HepG2 (cell line): Measurements from ENCODE around the gene ABCF1. TPM values are rescaled to one million over a fixed set of nuclear protein-coding genes. Genes with fewer than 3 reads are reported as not detected.

Experiments used
- ASH2L ChIP-seq: fragments of 300-600, 200-600 bp; sonication (generic); IDR thresholded peaks from 2 replicates; pipeline ENCODE4 v1.7.0; 2017; ENCODE audit warnings: low read depth, mild to moderate bottlenecking, moderate library complexity, mixed read lengths, low read length; ENCODE audit not compliant: insufficient read length
- CREB1 ChIP-seq, 2 experiments: fragments of 450-650 bp in 1 of 2; IDR thresholded peaks; 2 replicates each; pipeline ENCODE4 v1.6.1; 2016 to 2017; ENCODE audit warnings: control low read depth in 1 of 2, mild to moderate bottlenecking in 1 of 2, missing compliant biosample characterization in 1 of 2, missing genetic modification characterization in 1 of 2
- DR1 ChIP-seq: sonication (generic); formaldehyde crosslinking; IDR thresholded peaks from 2 replicates; pipeline ENCODE4 v1.8.0; 2021; ENCODE audit warnings: mild to moderate bottlenecking, missing genetic modification reagents, inconsistent platforms
- ETV5 ChIP-seq: IDR thresholded peaks from 2 replicates; pipeline ENCODE4 v1.6.1; 2018; ENCODE audit warnings: missing biosample characterization, missing genetic modification reagents, inconsistent platforms, borderline replicate concordance
- SNAPC2 ChIP-seq: sonication (generic); formaldehyde crosslinking; IDR thresholded peaks from 2 replicates; pipeline ENCODE4 v1.8.1; 2022; ENCODE audit warnings: mild to moderate bottlenecking, missing genetic modification reagents
- SOX6 ChIP-seq, 2 experiments: fragments of 450-650 bp in 1 of 2; sonication (generic) in 1 of 2; formaldehyde crosslinking in 1 of 2; IDR thresholded peaks; 2 replicates each; pipeline versions ENCODE4 v1.4.0 to v1.6.1; 2017 to 2020; ENCODE audit warnings: antibody characterized with exemption in 1 of 2, mild to moderate bottlenecking in 1 of 2, missing genetic modification reagents in 1 of 2
- ZEB1 ChIP-seq: IDR thresholded peaks from 2 replicates; pipeline ENCODE4 v1.6.1; 2012; ENCODE audit warnings: mild to moderate bottlenecking, low read depth, inconsistent platforms; ENCODE audit not compliant: insufficient replicate concordance
- ZNF260 ChIP-seq: sonication (generic); formaldehyde crosslinking; IDR thresholded peaks from 2 replicates; pipeline ENCODE4 v1.4.0; 2020; ENCODE audit warnings: missing genetic modification reagents, low read depth, mild to moderate bottlenecking, borderline replicate concordance
- ZNF772 ChIP-seq: sonication (generic); formaldehyde crosslinking; IDR thresholded peaks from 2 replicates; pipeline ENCODE4 v1.5.0; 2020; ENCODE audit warnings: mild to moderate bottlenecking, missing genetic modification reagents
- polyA plus RNA-seq, 8 experiments: library from polyadenylated mRNA; depleted of rRNA in 3 of 8; stranded (reverse) in 7 of 8; unstranded in 1 of 8; fragments of >200 nt; fragmentation: Illumina TruSeq in 4 of 8; extraction: Trizol in 4 of 8; gene quantifications; 2 replicates each; pipeline versions ENCODE4 v1.2.1 to v1.2.3, GENCODE V29; 2011 to 2016; ENCODE audit warnings: low read depth in 4 of 8, missing spikeins in 1 of 8, mixed read lengths in 1 of 8; ENCODE audit not compliant: insufficient read depth in 1 of 8
- total RNA-seq, 5 experiments: library from RNA; depleted of rRNA; stranded (reverse); fragments of >200 nt; fragmentation: Illumina TruSeq; extraction: Trizol; gene quantifications; 2 replicates each; pipeline ENCODE4 v1.2.3, GENCODE V29; 2016; ENCODE audit warnings: low read depth in 1 of 5
- TF ChIP-seq, protein P1 (sequence below): sonication (generic); formaldehyde crosslinking; IDR thresholded peaks from 2 replicates; pipeline ENCODE4 v1.4.0; 2020; ENCODE audit warnings: missing genetic modification reagents
- TF ChIP-seq, protein P2 (sequence below): sonication (generic); formaldehyde crosslinking; IDR thresholded peaks from 2 replicates; pipeline ENCODE4 v1.4.0; 2020; ENCODE audit warnings: missing genetic modification reagents
- TF ChIP-seq, protein P3 (sequence below): conservative IDR thresholded peaks from 2 replicates; pipeline ENCODE4 v1.6.1; 2018; ENCODE audit warnings: missing genetic modification reagents
- TF ChIP-seq, protein P4 (sequence below): IDR thresholded peaks from 2 replicates; pipeline ENCODE4 v1.6.1; 2016; ENCODE audit warnings: control low read depth
- TF ChIP-seq, protein P5 (sequence below): sonication (generic); formaldehyde crosslinking; IDR thresholded peaks from 2 replicates; pipeline ENCODE4 v1.4.0; 2020; ENCODE audit warnings: missing genetic modification reagents, low read depth, mild to moderate bottlenecking, borderline replicate concordance
- TF ChIP-seq, protein P6 (sequence below): sonication (generic); formaldehyde crosslinking; IDR thresholded peaks from 2 replicates; pipeline ENCODE4 v1.5.1; 2020; ENCODE audit warnings: mild to moderate bottlenecking, missing genetic modification reagents

Gene ABCF1
- total and polyA plus RNA-seq, 2 of the 13 experiments (the other 11 are each of a cell fraction or from before 2014, with no cell fraction given): 25.4 to 98.9 TPM

DNA sequence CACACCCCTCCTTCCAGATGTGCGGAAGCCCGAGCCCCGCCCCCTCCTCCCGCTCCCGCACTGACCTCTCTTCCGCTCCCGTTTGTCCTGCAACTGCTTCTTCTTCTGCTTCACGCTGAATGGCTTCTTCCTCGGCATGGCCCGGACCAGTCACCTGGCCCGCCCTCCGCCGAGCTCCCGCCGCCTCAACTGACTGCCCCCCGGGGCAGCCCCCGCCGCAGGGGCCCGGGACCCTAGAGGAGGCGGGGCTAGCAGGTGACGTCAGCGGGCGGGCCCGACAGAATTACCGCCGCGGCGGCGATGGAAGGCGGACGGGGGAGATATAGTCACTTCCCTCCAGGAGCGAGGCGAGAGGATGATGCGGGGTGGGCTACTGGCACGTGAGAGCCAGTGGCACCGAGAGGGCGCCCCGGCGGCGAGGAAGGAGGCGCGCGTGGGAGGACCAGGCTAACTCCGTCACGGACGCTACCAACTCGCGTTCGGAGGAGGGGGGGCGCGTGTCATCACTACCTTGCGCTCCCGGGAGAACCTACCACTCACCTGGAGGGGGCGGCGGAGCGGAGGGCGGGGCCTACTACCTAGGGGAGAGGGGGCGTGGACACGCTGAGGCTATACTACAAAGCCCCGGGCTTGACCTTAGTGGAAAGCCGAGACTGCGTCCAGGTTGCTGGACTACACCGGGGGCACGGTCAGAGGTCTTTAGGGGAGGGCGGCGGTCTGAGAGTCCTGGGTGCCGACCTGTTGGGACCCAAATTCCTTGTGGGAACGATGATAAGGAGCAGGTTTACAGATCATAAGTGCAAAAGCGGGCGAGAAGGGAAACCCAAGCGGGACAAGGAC lies 15.0 kb upstream of the ABCF1 start, which contains the start of gene GNL1 (continued):
- TF ChIP-seq DR1 (CRISPR knock-in tag) (no peak; the same call in 1 of the 2 replicates), SOX6 (IDR thresholded peaks at IDR 0.05) (no peak), SOX6 (CRISPR knock-in tag; IDR thresholded peaks at IDR 0.05) (no peak), ASH2L (no peak), ZEB1 (peak; percentile 82), ETV5 (CRISPR knock-in tag) (no peak), CREB1 (IDR thresholded peaks at IDR 0.05) (peak; percentile 98), CREB1 (CRISPR knock-in tag; IDR thresholded peaks at IDR 0.05) (peak; percentile 82), ZNF772 (CRISPR knock-in tag) (peak; percentile 91), SNAPC2 (CRISPR knock-in tag) (peak; percentile 90), ZNF260 (no peak)
- TF ChIP-seq, protein P1, sequence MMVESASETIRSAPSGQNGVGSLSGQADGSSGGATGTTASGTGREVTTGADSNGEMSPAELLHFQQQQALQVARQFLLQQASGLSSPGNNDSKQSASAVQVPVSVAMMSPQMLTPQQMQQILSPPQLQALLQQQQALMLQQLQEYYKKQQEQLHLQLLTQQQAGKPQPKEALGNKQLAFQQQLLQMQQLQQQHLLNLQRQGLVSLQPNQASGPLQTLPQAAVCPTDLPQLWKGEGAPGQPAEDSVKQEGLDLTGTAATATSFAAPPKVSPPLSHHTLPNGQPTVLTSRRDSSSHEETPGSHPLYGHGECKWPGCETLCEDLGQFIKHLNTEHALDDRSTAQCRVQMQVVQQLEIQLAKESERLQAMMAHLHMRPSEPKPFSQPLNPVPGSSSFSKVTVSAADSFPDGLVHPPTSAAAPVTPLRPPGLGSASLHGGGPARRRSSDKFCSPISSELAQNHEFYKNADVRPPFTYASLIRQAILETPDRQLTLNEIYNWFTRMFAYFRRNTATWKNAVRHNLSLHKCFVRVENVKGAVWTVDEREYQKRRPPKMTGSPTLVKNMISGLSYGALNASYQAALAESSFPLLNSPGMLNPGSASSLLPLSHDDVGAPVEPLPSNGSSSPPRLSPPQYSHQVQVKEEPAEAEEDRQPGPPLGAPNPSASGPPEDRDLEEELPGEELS (CRISPR knock-in tag): no peak; the same call in 1 of the 2 replicates
- TF ChIP-seq, protein P2, sequence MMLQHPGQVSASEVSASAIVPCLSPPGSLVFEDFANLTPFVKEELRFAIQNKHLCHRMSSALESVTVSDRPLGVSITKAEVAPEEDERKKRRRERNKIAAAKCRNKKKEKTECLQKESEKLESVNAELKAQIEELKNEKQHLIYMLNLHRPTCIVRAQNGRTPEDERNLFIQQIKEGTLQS (CRISPR knock-in tag): peak; percentile 73
- TF ChIP-seq, protein P3, sequence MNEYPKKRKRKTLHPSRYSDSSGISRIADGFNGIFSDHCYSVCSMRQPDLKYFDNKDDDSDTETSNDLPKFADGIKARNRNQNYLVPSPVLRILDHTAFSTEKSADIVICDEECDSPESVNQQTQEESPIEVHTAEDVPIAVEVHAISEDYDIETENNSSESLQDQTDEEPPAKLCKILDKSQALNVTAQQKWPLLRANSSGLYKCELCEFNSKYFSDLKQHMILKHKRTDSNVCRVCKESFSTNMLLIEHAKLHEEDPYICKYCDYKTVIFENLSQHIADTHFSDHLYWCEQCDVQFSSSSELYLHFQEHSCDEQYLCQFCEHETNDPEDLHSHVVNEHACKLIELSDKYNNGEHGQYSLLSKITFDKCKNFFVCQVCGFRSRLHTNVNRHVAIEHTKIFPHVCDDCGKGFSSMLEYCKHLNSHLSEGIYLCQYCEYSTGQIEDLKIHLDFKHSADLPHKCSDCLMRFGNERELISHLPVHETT (CRISPR knock-in tag): no peak; the same call in 1 of the 2 replicates
- TF ChIP-seq, protein P4, sequence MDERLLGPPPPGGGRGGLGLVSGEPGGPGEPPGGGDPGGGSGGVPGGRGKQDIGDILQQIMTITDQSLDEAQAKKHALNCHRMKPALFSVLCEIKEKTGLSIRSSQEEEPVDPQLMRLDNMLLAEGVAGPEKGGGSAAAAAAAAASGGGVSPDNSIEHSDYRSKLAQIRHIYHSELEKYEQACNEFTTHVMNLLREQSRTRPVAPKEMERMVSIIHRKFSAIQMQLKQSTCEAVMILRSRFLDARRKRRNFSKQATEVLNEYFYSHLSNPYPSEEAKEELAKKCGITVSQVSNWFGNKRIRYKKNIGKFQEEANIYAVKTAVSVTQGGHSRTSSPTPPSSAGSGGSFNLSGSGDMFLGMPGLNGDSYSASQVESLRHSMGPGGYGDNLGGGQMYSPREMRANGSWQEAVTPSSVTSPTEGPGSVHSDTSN (CRISPR knock-in tag): no peak
- TF ChIP-seq, protein P5, sequence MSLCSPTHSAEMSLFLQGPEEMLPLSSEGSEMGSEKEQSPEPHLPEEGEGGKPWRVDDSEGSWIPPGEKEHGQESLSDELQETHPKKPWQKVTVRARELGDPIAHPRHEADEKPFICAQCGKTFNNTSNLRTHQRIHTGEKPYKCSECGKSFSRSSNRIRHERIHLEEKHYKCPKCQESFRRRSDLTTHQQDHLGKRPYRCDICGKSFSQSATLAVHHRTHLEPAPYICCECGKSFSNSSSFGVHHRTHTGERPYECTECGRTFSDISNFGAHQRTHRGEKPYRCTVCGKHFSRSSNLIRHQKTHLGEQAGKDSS (CRISPR knock-in tag): no peak; the same call in 1 of the 2 replicates
- TF ChIP-seq, protein P6, sequence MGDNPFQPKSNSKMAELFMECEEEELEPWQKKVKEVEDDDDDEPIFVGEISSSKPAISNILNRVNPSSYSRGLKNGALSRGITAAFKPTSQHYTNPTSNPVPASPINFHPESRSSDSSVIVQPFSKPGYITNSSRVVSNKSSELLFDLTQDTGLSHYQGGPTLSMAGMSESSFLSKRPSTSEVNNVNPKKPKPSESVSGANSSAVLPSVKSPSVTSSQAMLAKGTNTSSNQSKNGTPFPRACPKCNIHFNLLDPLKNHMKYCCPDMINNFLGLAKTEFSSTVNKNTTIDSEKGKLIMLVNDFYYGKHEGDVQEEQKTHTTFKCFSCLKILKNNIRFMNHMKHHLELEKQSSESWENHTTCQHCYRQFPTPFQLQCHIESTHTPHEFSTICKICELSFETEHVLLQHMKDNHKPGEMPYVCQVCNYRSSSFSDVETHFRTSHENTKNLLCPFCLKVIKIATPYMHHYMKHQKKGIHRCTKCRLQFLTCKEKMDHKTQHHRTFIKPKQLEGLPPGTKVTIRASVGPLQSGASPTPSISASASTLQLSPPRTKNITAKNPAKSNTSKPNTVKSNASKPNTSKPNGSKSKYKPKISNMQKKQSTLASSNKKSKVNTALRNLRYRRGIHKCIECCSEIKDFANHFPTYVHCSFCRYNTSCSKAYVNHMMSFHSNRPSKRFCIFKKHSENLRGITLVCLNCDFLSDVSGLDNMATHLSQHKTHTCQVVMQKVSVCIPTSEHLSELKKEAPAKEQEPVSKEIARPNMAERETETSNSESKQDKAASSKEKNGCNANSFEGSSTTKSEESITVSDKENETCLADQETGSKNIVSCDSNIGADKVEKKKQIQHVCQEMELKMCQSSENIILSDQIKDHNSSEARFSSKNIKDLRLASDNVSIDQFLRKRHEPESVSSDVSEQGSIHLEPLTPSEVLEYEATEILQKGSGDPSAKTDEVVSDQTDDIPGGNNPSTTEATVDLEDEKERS (CRISPR knock-in tag): peak; percentile 50; the same call in 1 of the 2 replicates
